ENCODE results near the gene CLDN8. TPM values are rescaled to one million over a fixed set of nuclear protein-coding genes. Genes with fewer than 3 reads are reported as not detected.

Gene CLDN8
- total RNA-seq, 1 donor from 2014 or later: not detected

GRCh38 chr21:30166705-30167104, 49.2 kb downstream of the CLDN8 start, which contains the start of gene CLDN17:
Gene CLDN17, minus strand, starts transcription at chr21:30166805. Its CDS starts 188 bp downstream, at chr21:30166617.
- Histone ChIP-seq H3K27ac (ENCODE audit: low read depth, low read length) (no peak within 1 kb of the TSS), H3K4me1 (ENCODE audit: control insufficient read depth in 3 of 3, insufficient read depth in 3 of 3, low read length in 3 of 3) (no peaks in the 10 kb centered on the region), H3K27me3 (ENCODE audit: control insufficient read depth in 3 of 3, insufficient read depth in 3 of 3, low read length in 3 of 3) (no peaks in the 10 kb centered on the region), H3K9me3 (ENCODE audit: control insufficient read depth in 3 of 3, low read length in 3 of 3) (no peaks in the 10 kb centered on the region), H3K9ac (ENCODE audit: low read depth in 1 of 3, low read length in 3 of 3) (no peak within 1 kb of the TSS), H3K36me3 (ENCODE audit: control insufficient read depth in 3 of 3, insufficient read depth in 3 of 3, low read length in 3 of 3) (no peaks in the 10 kb centered on the region), H3K4me3 (ENCODE audit: low read length in 3 of 3) (no peak within 1 kb of the TSS)

GRCh38 chr21:30166171-30166570, 49.7 kb downstream of the CLDN8 start:
- Histone ChIP-seq H3K27ac (ENCODE audit: low read depth, low read length) (no peak overlapping the region), H3K4me1 (ENCODE audit: control insufficient read depth in 3 of 3, insufficient read depth in 3 of 3, low read length in 3 of 3) (no peaks in the 10 kb centered on the region), H3K9ac (ENCODE audit: low read depth in 1 of 3, low read length in 3 of 3) (no peak overlapping the region), H3K27me3 (ENCODE audit: control insufficient read depth in 3 of 3, insufficient read depth in 3 of 3, low read length in 3 of 3) (no peaks in the 10 kb centered on the region), H3K9me3 (ENCODE audit: control insufficient read depth in 3 of 3, low read length in 3 of 3) (no peaks in the 10 kb centered on the region), H3K4me3 (ENCODE audit: low read length in 3 of 3) (no peak overlapping the region), H3K36me3 (ENCODE audit: control insufficient read depth in 3 of 3, insufficient read depth in 3 of 3, low read length in 3 of 3) (no peaks in the 10 kb centered on the region)

GRCh38 chr21:30164796-30165195, 51.1 kb downstream of the CLDN8 start:
- H3K9me3 ChIP-seq (ENCODE audit: control insufficient read depth in 3 of 3, low read length in 3 of 3): no peaks in the 10 kb centered on the region
- H3K9ac ChIP-seq (ENCODE audit: low read depth in 1 of 3, low read length in 3 of 3): no peak overlapping the region
- no peaks in the 10 kb centered on the region for H3K4me1 ChIP-seq (ENCODE audit: control insufficient read depth in 3 of 3, insufficient read depth in 3 of 3, low read length in 3 of 3)
- no peak overlapping the region for H3K27ac ChIP-seq (ENCODE audit: low read depth, low read length)
- H3K36me3 ChIP-seq (ENCODE audit: control insufficient read depth in 3 of 3, insufficient read depth in 3 of 3, low read length in 3 of 3): no peaks in the 10 kb centered on the region
- no peak overlapping the region for H3K4me3 ChIP-seq (ENCODE audit: low read length in 3 of 3)
- H3K27me3 ChIP-seq (ENCODE audit: control insufficient read depth in 3 of 3, insufficient read depth in 3 of 3, low read length in 3 of 3): no peaks in the 10 kb centered on the region

Other genes starting within 250 kb of the CLDN8 start
- gene CLDN17, start 49.3 kb downstream of the CLDN8 start, total RNA-seq: not detected
- gene KRTAP24-1, start 66.9 kb upstream of the CLDN8 start, total RNA-seq: not detected
- not detected for gene KRTAP25-1, start 73.4 kb upstream of the CLDN8 start, total RNA-seq
- gene KRTAP26-1, start 104.2 kb upstream of the CLDN8 start, total RNA-seq: not detected
- gene KRTAP27-1, start 121.6 kb upstream of the CLDN8 start, total RNA-seq: not detected
- gene KRTAP23-1, start 132.5 kb upstream of the CLDN8 start, total RNA-seq: not detected
- not detected for gene KRTAP13-2, start 156.2 kb upstream of the CLDN8 start, total RNA-seq
- gene KRTAP13-1, start 179.9 kb upstream of the CLDN8 start, total RNA-seq: not detected
- not detected for gene KRTAP13-3, start 209.8 kb upstream of the CLDN8 start, total RNA-seq
- gene KRTAP13-4, start 214.1 kb upstream of the CLDN8 start, total RNA-seq: not detected
- not detected for gene KRTAP15-1, start 224.2 kb upstream of the CLDN8 start, total RNA-seq

Measured in skeletal muscle tissue (tissue), 4 donors.